HUES48 (cell line): ENCODE results near the gene DAB1.

Experiments used
- H3K27ac ChIP-seq: one replicate; pipeline ENCODE4 v1.7.0; 2013; ENCODE audit warnings: low read depth, low read length, inconsistent platforms
- H3K27me3 ChIP-seq: 2 replicates; pipeline ENCODE4 v1.6.1; 2013; ENCODE audit warnings: mild to moderate bottlenecking, low read length; ENCODE audit not compliant: control insufficient read depth, insufficient read depth
- H3K36me3 ChIP-seq: 2 replicates; pipeline ENCODE4 v1.6.1; 2013; ENCODE audit warnings: low read length; ENCODE audit not compliant: control insufficient read depth, insufficient read depth
- H3K4me1 ChIP-seq: 2 replicates; pipeline ENCODE4 v1.6.1; 2013; ENCODE audit warnings: mild to moderate bottlenecking, low read length; ENCODE audit not compliant: control insufficient read depth, insufficient read depth
- H3K4me3 ChIP-seq: 2 replicates; pipeline ENCODE4 v1.5.1; 2013; ENCODE audit warnings: mild to moderate bottlenecking, low read depth, low read length
- H3K9ac ChIP-seq: 2 replicates; pipeline ENCODE4 v1.6.1; 2013; ENCODE audit warnings: mild to moderate bottlenecking, low read depth, low read length, moderate library complexity
- H3K9me3 ChIP-seq: 2 replicates; pipeline ENCODE4 v1.6.1; 2013; ENCODE audit warnings: low read length; ENCODE audit not compliant: control insufficient read depth, insufficient read depth

Gene DAB1

GRCh38 chr1:57384284-57384683, 39.6 kb downstream of the DAB1 start:
- Histone ChIP-seq H3K9ac (no peak overlapping the region), H3K9me3 (no peaks in the 10 kb centered on the region), H3K4me1 (peaks cover 10% of the 10 kb centered on the region), H3K27ac (no peak overlapping the region), H3K4me3 (no peak overlapping the region), H3K36me3 (no peaks in the 10 kb centered on the region), H3K27me3 (no peaks in the 10 kb centered on the region)

- Histone ChIP-seq H3K9ac (no peak overlapping the region), H3K9me3 (no peaks in the 10 kb centered on the region), H3K36me3 (no peaks in the 10 kb centered on the region), H3K4me3 (no peak overlapping the region), H3K27me3 (no peaks in the 10 kb centered on the region), H3K27ac (no peak overlapping the region), H3K4me1 (peaks cover 18% of the 10 kb centered on the region)
Observed at GRCh38 chr1:57381871-57382270, 42.0 kb downstream of the DAB1 start.

GRCh38 chr1:57381426-57381825, 42.4 kb downstream of the DAB1 start:
- no peak overlapping the region for H3K27ac ChIP-seq
- no peak overlapping the region for H3K4me3 ChIP-seq
- no peaks in the 10 kb centered on the region for H3K27me3 ChIP-seq
- no peaks in the 10 kb centered on the region for H3K36me3 ChIP-seq
- no peaks in the 10 kb centered on the region for H3K9me3 ChIP-seq
- H3K9ac ChIP-seq = no peak overlapping the region
- H3K4me1 ChIP-seq = peaks cover 18% of the 10 kb centered on the region

- H3K4me1 ChIP-seq = peaks cover 18% of the 10 kb centered on the region
- H3K4me3 ChIP-seq = no peak overlapping the region
- no peaks in the 10 kb centered on the region for H3K9me3 ChIP-seq
- H3K27ac ChIP-seq = no peak overlapping the region
- no peaks in the 10 kb centered on the region for H3K36me3 ChIP-seq
- H3K27me3 ChIP-seq = no peaks in the 10 kb centered on the region
- H3K9ac ChIP-seq = no peak overlapping the region
Observed at GRCh38 chr1:57380923-57381322, 42.9 kb downstream of the DAB1 start.

- H3K27ac ChIP-seq = no peak overlapping the region
- H3K9me3 ChIP-seq = no peaks in the 10 kb centered on the region
- H3K36me3 ChIP-seq = no peaks in the 10 kb centered on the region
- no peak overlapping the region for H3K9ac ChIP-seq
- H3K27me3 ChIP-seq = no peaks in the 10 kb centered on the region
- no peak overlapping the region for H3K4me3 ChIP-seq
- H3K4me1 ChIP-seq = peaks cover 18% of the 10 kb centered on the region
Observed at GRCh38 chr1:57378534-57378933, 45.3 kb downstream of the DAB1 start.

- Histone ChIP-seq H3K9ac (no peak overlapping the region), H3K27ac (no peak overlapping the region), H3K27me3 (no peaks in the 10 kb centered on the region), H3K4me1 (peaks cover 18% of the 10 kb centered on the region), H3K4me3 (no peak overlapping the region), H3K36me3 (no peaks in the 10 kb centered on the region), H3K9me3 (no peaks in the 10 kb centered on the region)
Observed at GRCh38 chr1:57377339-57378139, 46.3 kb downstream of the DAB1 start.

GRCh38 chr1:57376041-57376440, 47.8 kb downstream of the DAB1 start:
- Histone ChIP-seq H3K4me3 (no peak overlapping the region), H3K9ac (no peak overlapping the region), H3K27ac (no peak overlapping the region), H3K36me3 (no peaks in the 10 kb centered on the region), H3K4me1 (peaks cover 10% of the 10 kb centered on the region), H3K27me3 (no peaks in the 10 kb centered on the region), H3K9me3 (no peaks in the 10 kb centered on the region)

GRCh38 chr1:57369889-57370288, 54.0 kb downstream of the DAB1 start:
- Histone ChIP-seq H3K27me3 (no peaks in the 10 kb centered on the region), H3K9ac (no peak overlapping the region), H3K4me1 (peaks cover 15% of the 10 kb centered on the region), H3K9me3 (peaks cover 9% of the 10 kb centered on the region), H3K4me3 (no peak overlapping the region), H3K27ac (no peak overlapping the region), H3K36me3 (no peaks in the 10 kb centered on the region)

GRCh38 chr1:57367945-57368344, 55.9 kb downstream of the DAB1 start:
- H3K36me3 ChIP-seq = no peaks in the 10 kb centered on the region
- no peak overlapping the region for H3K4me3 ChIP-seq

GRCh38 chr1:57363643-57364042, 60.2 kb downstream of the DAB1 start:
- H3K27ac ChIP-seq = no peak overlapping the region
- H3K9me3 ChIP-seq = peaks cover 7% of the 10 kb centered on the region; the same call in 1 of the 2 replicates
- H3K9ac ChIP-seq = no peak overlapping the region
- H3K36me3 ChIP-seq = no peaks in the 10 kb centered on the region
- H3K4me3 ChIP-seq = no peak overlapping the region
- H3K4me1 ChIP-seq = no peaks in the 10 kb centered on the region
- no peaks in the 10 kb centered on the region for H3K27me3 ChIP-seq

More at GRCh38 chr1:57367945-57368344, 55.9 kb downstream of the DAB1 start:
- H3K9ac ChIP-seq = no peak overlapping the region
- H3K4me1 ChIP-seq = peaks cover 15% of the 10 kb centered on the region
- H3K9me3 ChIP-seq = peaks cover 9% of the 10 kb centered on the region
- no peaks in the 10 kb centered on the region for H3K27me3 ChIP-seq
- no peak overlapping the region for H3K27ac ChIP-seq

- H3K27ac ChIP-seq = no peak overlapping the region
- H3K27me3 ChIP-seq = no peaks in the 10 kb centered on the region
- H3K4me1 ChIP-seq = peaks cover 3% of the 10 kb centered on the region; the same call in 1 of the 2 replicates
- no peak overlapping the region for H3K9ac ChIP-seq
- peaks cover 10% of the 10 kb centered on the region; the same call in 1 of the 2 replicates for H3K9me3 ChIP-seq
- no peak overlapping the region for H3K4me3 ChIP-seq
- H3K36me3 ChIP-seq = no peaks in the 10 kb centered on the region
Observed at GRCh38 chr1:57363165-57363564, 60.7 kb downstream of the DAB1 start.
